Iris pigment epithelial cell (primary cell): Measurements from ENCODE around the gene DOCK10.

Source experiments
- DNase-seq: peaks from one replicate; pipeline ENCODE4 v3.0.0-alpha.2; 2011; ENCODE audit warnings: low read depth

DOCK10 gene

DNA sequence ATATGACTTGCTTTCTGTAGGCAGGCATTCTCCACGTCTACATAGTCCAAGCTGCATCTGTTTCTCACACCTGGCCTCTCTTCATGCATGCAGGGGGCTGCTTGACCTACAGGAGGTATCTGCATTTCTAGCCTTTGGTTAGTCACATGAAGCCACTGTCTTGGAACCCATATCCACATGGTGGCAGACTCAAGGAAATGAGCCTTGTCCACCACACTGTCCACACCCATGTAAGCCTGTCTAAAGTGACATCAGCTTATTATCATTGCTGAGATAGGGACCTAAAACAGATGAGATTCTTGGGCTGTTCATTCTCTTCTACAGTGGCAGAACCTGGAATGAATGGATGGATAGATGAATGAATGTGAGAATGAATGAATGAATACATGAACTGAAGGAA is 160.4 kb downstream of the DOCK10 start:
- no peak for DNase-seq

- no peak for DNase-seq
Measured at GRCh38 chr2:224876522-224876921, 165.7 kb downstream of the DOCK10 start.

DNA sequence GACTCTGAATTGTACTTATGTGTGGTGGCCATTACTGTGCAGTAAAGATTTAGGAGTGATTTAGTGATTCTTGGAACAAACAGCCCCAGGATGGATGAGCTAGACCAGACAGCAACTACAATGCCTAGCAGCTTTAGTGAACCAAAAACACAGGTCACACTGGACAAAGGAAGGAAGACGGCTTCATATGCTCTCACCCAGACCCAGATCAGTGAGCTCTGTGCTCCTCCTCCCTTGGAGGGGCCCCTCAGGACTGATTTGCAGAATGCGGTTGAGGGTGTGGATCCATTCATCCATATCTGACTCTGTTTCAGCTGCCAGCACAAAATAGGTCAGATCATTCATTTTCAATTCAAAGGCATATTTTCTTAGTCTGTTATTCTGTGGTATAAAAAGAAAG is 166.4 kb downstream of the DOCK10 start:
- DNase-seq: no peak

DNA sequence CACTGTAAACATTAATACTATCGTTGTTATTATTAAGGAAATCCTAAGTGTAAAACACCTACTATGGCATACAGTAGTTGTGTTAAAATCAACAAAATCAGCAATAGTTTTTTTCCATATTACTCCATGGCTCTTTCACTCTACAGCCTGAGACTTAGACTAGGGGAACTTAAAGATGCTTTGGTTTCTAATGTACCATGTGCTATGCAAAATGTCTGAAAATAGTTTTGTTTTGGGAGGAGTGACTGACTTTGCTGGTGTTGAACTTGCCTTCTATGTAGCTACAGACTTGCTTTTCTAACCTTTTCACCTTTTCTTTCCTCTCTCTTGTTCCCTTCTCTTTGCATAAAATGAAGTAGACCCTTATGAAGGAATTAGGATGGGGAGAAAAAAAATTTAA is 167.1 kb downstream of the DOCK10 start:
- DNase-seq: no peak

DNA sequence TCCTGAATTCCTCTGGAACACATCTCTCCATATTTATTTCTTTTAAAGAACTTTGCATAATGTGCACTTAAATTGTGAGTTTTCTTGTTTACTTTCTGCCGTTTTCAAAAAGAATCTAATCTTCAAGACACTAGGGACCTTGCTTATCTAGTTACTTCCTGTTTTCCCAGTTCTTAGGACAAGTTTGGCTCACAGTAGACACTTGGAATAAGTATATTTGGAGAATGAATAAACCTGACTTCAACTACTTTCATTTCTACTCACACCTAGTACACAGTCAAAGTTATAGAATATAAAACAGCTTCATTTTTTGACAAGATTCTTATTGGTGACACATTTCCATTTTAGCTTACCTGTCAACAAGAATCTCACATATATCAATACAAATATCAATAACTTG is 170.5 kb downstream of the DOCK10 start:
- no peak for DNase-seq

GRCh38 chr2:224870341-224870740 is 171.9 kb downstream of the DOCK10 start:
- peak; percentile 59 for DNase-seq

DNA sequence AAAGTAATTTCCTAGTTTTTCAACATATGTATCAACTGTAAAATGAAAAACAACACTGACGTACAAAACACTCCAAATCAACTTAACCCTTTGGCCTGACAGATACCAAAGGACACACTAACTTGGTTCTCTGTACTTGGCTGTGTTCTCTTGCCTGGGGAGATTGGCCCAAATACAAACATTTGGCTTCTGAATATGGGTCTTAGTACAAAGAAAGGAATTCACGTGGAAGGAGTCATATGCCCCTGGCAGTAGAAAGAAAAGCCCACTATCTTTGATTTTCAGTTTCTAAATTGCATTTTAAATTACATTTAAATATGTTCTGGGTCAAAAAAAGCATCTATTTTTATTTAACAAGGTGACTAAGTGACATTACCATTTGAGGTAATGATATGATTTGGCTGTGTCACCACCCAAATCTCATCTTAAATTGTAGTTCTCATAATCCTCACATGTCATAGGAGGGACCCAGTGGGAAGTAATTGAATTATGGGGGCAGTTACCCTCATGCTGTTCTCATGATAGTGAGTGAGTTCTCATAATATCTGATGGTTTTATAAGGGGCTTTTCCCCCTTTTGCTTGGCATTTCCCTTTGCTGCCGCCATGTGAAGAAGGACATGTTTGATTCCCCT is 172.6 kb downstream of the DOCK10 start:
- peak; percentile 97 for DNase-seq

GRCh38 chr2:224865016-224865415 is 177.3 kb downstream of the DOCK10 start:
- peak; percentile 44 for DNase-seq

DNA sequence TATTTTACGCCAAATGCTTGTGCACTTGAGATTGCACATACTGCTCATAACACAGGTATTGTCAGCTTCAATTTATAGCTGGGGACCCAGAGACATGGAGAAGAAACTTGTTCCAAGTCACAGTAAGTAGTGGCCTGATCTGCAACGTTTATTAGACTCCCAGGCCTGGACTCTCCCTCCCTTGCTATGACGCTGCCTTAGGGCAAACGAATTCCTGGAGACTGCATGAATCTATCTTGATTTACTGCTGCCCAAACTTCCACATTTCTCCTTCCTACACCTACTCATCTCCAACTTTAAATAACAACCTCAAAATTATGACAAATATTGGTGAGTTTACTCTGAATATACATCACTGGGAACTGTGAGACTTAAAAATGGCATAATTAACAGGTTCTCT is 181.0 kb downstream of the DOCK10 start:
- no peak for DNase-seq

DNA sequence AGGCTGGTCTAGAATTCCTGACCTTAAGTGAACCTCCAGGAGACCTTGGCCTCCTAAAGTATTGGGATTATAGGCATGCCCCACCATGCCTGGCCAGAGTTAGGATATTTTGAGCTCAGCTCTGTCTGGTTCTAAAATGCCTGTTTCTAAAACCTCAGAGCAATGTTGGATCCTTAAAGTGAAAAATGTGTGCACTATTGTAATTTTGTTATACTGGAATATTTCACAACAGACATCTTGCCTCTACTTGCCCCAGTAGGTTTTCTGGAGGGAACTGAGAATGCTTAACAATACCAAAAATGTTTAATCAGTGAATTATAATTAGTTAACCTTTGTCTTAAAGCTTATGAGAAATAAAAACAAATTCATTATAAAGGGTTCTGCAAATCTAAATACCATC is 181.5 kb downstream of the DOCK10 start:
- DNase-seq: no peak

GRCh38 chr2:224851811-224852210 is 190.5 kb downstream of the DOCK10 start:
- no peak for DNase-seq

DNA sequence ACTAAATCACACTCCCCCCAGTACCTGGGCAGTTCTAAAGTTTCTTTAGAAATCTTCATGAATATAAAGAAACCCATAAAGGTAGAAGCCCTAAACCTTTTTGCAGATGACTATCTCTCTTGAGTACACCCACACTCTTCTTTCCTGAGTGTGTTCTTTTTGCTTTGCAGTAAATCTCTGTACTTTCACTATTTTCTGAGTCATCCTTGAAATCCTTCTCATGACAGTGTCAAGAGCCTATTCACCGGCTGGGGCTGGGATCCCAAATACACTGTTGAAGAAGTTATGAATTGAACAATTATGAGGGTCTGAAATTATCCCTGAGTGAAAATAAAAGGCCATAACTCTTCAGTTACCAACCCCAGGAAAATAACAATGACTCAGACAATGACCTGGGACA is 192.2 kb downstream of the DOCK10 start:
- peak; percentile 49 for DNase-seq

GRCh38 chr2:224849264-224849663 is 193.0 kb downstream of the DOCK10 start:
- no peak for DNase-seq

- peak; percentile 74 for DNase-seq
Measured at GRCh38 chr2:224847961-224848850, 194.1 kb downstream of the DOCK10 start.

DNA sequence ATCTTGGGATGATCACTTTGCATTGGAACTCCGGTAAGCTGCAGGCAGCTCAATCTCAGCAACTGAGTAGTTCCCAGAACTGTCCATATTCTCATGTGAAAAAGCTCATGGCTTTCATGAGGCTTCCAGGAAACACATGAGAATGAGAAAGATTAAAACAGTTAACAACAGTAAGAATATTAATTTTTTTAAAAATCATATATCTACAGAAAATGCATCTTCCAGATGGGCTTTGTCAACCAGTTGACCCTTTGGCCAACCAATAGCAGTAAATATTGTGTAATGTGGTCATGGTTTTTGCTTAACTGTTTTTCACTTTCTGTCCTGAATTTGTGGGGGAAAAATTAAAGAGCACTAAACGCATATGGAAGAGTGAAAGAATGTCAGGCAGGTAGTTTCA is 194.9 kb downstream of the DOCK10 start:
- DNase-seq: no peak

DNA sequence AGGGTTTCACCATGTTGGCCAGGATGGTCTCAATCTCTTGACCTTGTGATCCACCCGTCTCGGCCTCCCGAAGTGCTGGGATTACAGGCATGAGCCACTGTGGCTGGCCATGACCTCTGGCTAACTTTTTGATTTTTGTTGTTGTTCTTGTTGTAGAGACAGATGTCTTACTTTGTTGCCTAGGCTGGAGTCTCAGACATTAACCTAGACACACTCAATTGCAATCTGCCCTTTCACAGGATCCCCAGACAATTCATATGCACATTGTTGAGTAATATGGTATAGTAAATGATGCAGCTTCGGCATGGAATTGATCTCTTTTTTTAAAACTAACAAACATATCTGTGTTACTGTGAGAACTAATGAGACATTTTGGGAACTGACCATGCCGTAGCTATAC is 195.6 kb downstream of the DOCK10 start:
- no peak for DNase-seq

DNA sequence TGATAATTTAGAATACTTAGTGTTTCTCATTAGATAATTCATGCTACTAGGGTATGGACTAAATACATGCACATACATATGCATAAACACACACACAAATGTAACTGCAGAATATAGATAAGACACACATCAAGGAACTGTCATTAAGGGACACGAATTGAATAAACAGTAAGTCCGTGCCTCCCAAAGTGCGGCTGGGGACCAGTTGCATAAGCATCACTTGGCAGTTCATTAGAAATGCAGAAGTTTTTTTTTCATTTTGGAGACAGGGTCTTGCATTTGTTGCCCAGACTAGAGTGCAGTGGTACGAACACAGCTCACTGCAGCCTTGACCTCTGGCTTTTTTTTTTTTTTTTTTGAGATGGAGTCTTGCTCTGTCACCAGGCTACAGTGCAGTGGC is 196.1 kb downstream of the DOCK10 start:
- no peak for DNase-seq

- peak; percentile 67 for DNase-seq
Measured at GRCh38 chr2:224843141-224843540, 199.1 kb downstream of the DOCK10 start.

DNA sequence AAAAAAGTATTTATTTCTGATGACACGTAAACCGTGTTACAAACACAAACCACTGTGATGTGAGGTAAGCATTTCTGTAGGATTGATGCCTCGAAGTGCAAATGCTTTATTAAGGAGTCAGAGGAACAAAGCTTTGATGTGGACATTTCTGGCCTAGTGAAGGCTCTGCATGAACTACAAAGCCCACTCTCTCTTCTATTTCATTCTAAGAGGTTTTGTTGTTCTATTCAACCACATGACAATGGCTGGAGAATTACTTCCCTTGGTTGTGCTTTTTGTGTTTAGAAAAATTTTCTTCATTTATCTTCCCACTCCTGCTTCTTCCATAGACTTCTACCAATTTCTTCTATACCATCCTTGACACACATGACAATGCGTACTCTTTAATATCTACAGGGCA is 200.4 kb downstream of the DOCK10 start:
- no peak for DNase-seq

- peak; percentile 59 for DNase-seq
Measured at GRCh38 chr2:224838335-224838734, 203.9 kb downstream of the DOCK10 start.

GRCh38 chr2:224837558-224837957 is 204.7 kb downstream of the DOCK10 start:
- DNase-seq: peak; percentile 87

DNA sequence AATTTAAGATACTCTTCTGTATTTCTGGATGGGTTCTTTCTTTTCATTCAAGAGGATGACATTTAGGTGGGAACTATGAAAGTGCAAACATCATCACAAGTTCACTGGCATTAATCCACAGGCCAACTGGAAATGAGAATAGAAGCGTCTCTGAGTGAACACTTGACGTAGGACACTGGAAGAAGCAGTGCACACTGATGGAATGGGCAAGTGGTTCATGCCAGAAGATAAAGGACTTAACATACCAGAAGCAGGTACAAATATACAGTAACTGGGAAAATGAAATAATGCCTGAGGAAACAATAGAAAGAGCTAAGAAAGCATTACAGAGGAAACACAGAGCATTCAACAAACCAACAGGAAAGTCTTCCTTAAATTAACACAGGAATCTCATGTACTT is 205.2 kb downstream of the DOCK10 start:
- peak; percentile 11 for DNase-seq

GRCh38 chr2:224836263-224836662 is 206.0 kb downstream of the DOCK10 start:
- no peak for DNase-seq

GRCh38 chr2:224835405-224835804 is 206.9 kb downstream of the DOCK10 start:
- DNase-seq: no peak
